ENCODE measurements around the gene DACH2.
A peak's percentile ranks its signal among the peaks of the same experiment; 100 is the strongest.
"Not testable (repeated sequence)": the region's sequence is repeated elsewhere in the genome, so short reads cannot be mapped to it uniquely, and the experiment has no call there.

The DACH2 gene

DNA sequence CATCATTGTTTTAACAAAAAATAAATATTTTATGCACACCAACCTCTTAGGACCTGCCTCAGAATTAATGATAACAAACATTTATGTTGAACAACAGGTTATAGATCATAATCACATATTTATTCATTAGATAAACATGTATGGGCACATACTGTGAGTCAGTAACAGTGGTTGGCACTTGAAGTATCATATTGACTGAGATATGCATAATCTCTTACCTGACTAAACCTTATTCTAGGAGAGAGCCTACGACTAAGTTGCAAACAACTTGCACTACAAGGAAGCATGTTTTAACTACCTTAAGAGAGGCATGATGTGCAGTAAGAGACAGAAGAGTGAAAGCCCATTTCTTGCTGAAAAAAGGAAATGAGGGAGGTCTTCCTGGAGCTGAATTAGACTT, 6.5 kb upstream of the DACH2 start:
- H3K4me3 ChIP-seq (ENCODE audit: low read length), result no peak overlapping the region
- DNase-seq (ENCODE audit: low read depth), result no peak
- TF ChIP-seq, protein P1, sequence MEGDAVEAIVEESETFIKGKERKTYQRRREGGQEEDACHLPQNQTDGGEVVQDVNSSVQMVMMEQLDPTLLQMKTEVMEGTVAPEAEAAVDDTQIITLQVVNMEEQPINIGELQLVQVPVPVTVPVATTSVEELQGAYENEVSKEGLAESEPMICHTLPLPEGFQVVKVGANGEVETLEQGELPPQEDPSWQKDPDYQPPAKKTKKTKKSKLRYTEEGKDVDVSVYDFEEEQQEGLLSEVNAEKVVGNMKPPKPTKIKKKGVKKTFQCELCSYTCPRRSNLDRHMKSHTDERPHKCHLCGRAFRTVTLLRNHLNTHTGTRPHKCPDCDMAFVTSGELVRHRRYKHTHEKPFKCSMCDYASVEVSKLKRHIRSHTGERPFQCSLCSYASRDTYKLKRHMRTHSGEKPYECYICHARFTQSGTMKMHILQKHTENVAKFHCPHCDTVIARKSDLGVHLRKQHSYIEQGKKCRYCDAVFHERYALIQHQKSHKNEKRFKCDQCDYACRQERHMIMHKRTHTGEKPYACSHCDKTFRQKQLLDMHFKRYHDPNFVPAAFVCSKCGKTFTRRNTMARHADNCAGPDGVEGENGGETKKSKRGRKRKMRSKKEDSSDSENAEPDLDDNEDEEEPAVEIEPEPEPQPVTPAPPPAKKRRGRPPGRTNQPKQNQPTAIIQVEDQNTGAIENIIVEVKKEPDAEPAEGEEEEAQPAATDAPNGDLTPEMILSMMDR (conservative IDR thresholded peaks at IDR 0.05; ENCODE audit: low read depth, low read length), result no peak

GRCh38 chrX:86146102-86146501, 2.1 kb upstream of the DACH2 start:
- TF ChIP-seq, protein P1 (conservative IDR thresholded peaks at IDR 0.05; ENCODE audit: low read depth, low read length), result no peak
- no peak overlapping the region for H3K4me3 ChIP-seq (ENCODE audit: low read length)
- DNase-seq (ENCODE audit: low read depth), result no peak

DNA sequence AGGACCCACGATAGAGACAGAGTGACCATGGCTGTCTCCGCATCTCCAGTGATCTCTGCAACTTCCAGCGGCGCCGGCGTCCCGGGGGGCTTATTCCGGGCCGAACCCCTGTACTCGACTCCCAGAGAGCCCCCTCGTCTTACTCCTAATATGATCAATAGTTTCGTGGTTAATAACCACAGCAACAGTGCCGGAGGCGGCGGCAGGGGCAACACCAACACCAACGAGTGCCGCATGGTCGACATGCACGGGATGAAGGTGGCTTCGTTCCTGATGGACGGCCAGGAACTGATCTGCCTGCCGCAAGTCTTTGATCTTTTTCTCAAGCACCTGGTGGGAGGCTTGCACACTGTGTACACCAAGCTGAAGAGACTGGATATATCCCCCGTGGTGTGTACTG, 343 bp downstream of the DACH2 start:
- TF ChIP-seq, protein P1 (conservative IDR thresholded peaks at IDR 0.05; ENCODE audit: low read depth, low read length), result no peak
- no peak for DNase-seq (ENCODE audit: low read depth)
- peak overlapping the region; percentile 37 for H3K4me3 ChIP-seq (ENCODE audit: low read length)

DNA sequence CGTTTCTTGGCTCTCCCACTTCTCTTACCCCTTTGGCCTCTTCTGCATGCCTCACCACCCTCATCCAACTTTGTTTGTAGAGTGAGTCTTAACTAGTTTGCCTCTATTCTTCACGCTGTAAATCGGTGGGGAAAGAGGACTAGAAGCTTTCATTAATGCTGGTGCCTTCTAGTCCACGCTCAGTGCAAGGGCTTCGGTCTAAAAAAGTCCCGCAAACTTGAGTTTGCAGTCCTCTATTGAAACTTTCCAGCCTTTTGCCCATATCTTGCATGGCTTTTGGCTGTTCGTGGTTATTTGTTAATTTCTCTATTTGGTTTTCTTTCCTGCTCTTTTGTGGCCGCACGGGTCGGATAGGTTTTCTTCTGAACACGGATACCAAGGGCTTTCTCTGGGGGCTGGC, 868 bp downstream of the DACH2 start:
- no peak for DNase-seq (ENCODE audit: low read depth)
- no peak overlapping the region for H3K4me3 ChIP-seq (ENCODE audit: low read length)
- TF ChIP-seq, protein P1 (conservative IDR thresholded peaks at IDR 0.05; ENCODE audit: low read depth, low read length), result no peak

GRCh38 chrX:86154553-86154952, 6.3 kb downstream of the DACH2 start:
- no peak for DNase-seq (ENCODE audit: low read depth)
- H3K4me3 ChIP-seq (ENCODE audit: low read length), result no peak overlapping the region
- TF ChIP-seq, protein P1 (conservative IDR thresholded peaks at IDR 0.05; ENCODE audit: low read depth, low read length), result no peak

- TF ChIP-seq, protein P1 (conservative IDR thresholded peaks at IDR 0.05; ENCODE audit: low read depth, low read length), result peak; percentile 19
- H3K4me3 ChIP-seq (ENCODE audit: low read length), result no peak overlapping the region
- no peak for DNase-seq (ENCODE audit: low read depth)
Measured at GRCh38 chrX:86171366-86171765, 23.1 kb downstream of the DACH2 start.

DNA sequence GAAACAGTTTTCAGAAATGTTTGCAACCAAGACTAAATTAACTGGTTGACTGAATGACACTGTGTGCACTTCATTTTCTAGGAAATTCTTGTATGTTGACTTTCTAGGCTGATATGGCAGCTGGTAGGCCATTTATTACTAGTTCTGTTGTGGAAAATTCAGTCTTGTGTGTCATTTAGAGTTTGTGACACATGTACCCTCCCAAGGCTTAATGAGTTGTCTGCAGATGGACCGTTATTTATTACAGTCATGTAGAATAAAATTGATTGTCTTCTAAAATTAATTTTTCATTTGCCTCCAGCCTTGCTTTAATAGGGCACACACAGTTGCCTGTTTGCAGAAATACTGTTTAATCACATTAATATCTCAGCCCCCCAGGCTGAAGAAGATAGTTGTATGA, 30.7 kb downstream of the DACH2 start:
- no peak for DNase-seq (ENCODE audit: low read depth)
- H3K4me3 ChIP-seq (ENCODE audit: low read length), result no peak overlapping the region
- TF ChIP-seq, protein P1 (conservative IDR thresholded peaks at IDR 0.05; ENCODE audit: low read depth, low read length), result no peak

DNA sequence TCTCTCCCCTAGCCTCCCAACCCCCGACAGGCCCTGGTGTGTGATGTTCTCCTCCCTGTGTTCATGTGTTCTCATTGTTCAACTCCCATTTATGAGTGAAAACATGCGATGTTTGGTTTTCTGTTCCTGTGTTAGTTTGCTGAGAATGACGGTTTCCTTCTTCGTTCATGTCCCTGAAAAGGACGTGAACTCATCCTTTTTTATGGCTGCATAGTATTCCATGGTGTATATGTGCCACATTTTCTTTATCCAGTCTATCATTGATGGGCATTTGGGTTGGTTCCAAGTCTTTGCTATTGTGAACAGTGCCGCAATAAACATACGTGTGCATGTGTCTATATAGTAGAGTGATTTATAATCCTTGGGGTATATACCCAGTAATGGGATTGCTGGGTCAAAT, 33.1 kb downstream of the DACH2 start:
- not testable (repeated sequence) for DNase-seq (ENCODE audit: low read depth); H3K4me3 ChIP-seq (ENCODE audit: low read length)

All from retinal pigment epithelial cell (primary cell).